Measurements from ENCODE around the gene FNIP1. TPM values are rescaled to one million over a fixed set of nuclear protein-coding genes. Genes with fewer than 3 reads are reported as not detected.
"Not testable (repeated sequence)": the region's sequence is repeated elsewhere in the genome, so short reads cannot be mapped to it uniquely, and the experiment has no call there.

The FNIP1 gene
- total RNA-seq (10 to 100 TPM; 24.2 to 41.7 (median 34.1) TPM), polyA plus RNA-seq (1 to 10 TPM; 2.8 to 6.1 TPM)
- long read RNA-seq, donor 1, transcript FNIP1-203 (18 exons, 3,845 nt), result major isoform, 5 of 12 reads
- long read RNA-seq, donor 1, partial matches to known transcripts, result 3 of 12 reads
- long read RNA-seq, donor 1, other reads (novel, unspliced or antisense), result 1 of 12 reads
- long read RNA-seq, donor 2, full-length matches to known transcripts, result 12 of 19 reads
- long read RNA-seq, donor 2, partial matches to known transcripts, result 2 of 19 reads
- long read RNA-seq, donor 2, other reads (novel, unspliced or antisense), result 5 of 19 reads
- long read RNA-seq, donor 3, full-length matches to known transcripts, result 9 of 28 reads
- long read RNA-seq, donor 3, partial matches to known transcripts, result 12 of 28 reads
- long read RNA-seq, donor 3, other reads (novel, unspliced or antisense), result 7 of 28 reads

DNA sequence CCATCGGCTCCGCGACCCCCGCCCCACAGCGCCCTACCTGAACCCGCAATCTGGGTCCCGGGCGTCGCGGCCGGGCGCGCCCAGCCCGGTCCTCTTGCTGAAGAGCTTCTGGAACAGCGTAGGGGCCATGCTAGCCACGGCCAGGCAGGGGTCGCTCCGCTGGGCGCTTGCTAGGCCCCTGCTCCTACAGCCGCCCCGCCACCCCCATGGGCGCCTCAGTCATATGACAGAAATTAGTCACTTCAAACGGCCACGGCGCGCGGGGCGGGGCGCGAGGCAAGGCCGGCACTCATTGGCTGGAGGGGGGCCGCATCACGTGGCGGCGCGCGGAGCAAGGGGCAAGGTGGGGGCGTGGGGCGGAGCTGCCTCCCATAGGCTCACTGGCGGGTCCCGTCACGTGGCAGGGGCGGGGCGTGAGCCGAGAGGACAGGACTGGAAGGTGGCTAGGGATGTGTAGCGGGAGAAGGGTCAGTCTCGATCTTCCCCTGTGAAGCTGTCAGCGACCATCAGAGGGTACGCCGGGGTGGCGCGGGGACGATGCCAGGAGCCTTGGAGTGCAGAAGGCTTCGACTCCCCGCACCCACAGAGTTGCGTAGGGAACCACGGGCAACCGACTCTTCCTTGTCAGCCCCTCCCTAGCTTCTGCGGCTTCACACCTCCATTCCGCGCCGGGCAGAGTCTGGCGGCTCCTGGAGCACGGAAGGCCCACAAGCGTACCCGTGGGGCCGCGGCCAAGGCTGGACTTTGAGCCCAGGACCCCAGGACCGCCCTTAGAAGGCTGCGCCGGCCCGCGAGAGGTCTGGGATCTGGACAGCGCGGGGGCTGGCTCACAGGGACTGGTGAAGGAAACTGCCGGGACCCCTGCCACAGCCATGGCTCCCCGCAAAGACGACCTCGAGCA, at the start of gene FNIP1:
Gene FNIP1 (minus strand): TSS at position 225 of the 901 bp plus-strand sequence. CDS start 96 bp downstream, at position 129.
- peaks cover 0 to 46% (median 36%) of the 10 kb centered on the region in 9 donors for H3K4me1 ChIP-seq
- ATAC-seq, result peak; percentile 98 to 99 (median 99)
- H3K9me3 ChIP-seq, result no peaks in the 10 kb centered on the region
- 0 to 1% methylated on average over 78 to 79 of the region's 79 CpGs for WGBS, 2 donors
- intact Hi-C loops (cut with DNase I), result loop anchor here in 6 of 10 donors (1.0 to 10.0 kb wide), 6 partner anchors 92 to 162 kb away; partner anchors contain the start of gene RAPGEF6 (in 6 of the 6)
- peak within 1 kb of the TSS; percentile 89 to 100 (median 99) for H3K4me3 ChIP-seq
- TF ChIP-seq, protein P1, sequence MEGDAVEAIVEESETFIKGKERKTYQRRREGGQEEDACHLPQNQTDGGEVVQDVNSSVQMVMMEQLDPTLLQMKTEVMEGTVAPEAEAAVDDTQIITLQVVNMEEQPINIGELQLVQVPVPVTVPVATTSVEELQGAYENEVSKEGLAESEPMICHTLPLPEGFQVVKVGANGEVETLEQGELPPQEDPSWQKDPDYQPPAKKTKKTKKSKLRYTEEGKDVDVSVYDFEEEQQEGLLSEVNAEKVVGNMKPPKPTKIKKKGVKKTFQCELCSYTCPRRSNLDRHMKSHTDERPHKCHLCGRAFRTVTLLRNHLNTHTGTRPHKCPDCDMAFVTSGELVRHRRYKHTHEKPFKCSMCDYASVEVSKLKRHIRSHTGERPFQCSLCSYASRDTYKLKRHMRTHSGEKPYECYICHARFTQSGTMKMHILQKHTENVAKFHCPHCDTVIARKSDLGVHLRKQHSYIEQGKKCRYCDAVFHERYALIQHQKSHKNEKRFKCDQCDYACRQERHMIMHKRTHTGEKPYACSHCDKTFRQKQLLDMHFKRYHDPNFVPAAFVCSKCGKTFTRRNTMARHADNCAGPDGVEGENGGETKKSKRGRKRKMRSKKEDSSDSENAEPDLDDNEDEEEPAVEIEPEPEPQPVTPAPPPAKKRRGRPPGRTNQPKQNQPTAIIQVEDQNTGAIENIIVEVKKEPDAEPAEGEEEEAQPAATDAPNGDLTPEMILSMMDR (IDR thresholded peaks at IDR 0.05), result peak in 3 of 9 donors; percentile 18 to 37 (median 23)
- no peaks in the 10 kb centered on the region for H3K27me3 ChIP-seq
- peak; percentile 99 to 100 for DNase-seq
- H3K27ac ChIP-seq, result peak within 1 kb of the TSS; percentile 97 to 100 (median 99)
- peaks cover 0 to 4% (median 0%) of the 10 kb centered on the region in 9 donors for H3K36me3 ChIP-seq

DNA sequence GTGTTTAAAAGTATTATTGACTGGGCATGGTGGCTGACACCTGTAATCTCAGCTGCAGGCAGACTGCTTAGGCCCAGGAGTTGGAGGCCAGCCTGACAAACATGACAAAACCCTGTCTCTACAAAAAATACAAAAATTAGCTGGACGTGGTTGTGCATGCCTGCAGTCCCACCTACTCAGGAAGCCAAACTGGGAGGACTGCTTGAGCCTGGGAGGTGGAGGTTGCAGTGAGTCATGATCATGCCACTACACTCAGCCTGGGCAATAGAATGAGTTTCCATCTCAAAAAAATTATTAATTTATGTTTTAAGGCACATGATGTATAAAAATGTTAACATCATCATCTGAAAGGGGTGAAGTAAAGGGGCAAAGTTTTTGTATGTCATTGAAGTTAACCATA, 49.7 kb upstream of the FNIP1 start:
- H3K27ac ChIP-seq, result no peak overlapping the region
- no peak for DNase-seq
- intact Hi-C loops (cut with DNase I), result no loop called here
- no peaks in the 10 kb centered on the region for H3K36me3 ChIP-seq
- peaks cover 0 to 60% (median 15%) of the 10 kb centered on the region in 11 donors for H3K9me3 ChIP-seq
- no peaks in the 10 kb centered on the region for H3K27me3 ChIP-seq
- no peak for ATAC-seq
- no peaks in the 10 kb centered on the region for H3K4me1 ChIP-seq
- TF ChIP-seq, protein P1 (IDR thresholded peaks at IDR 0.05), result no peak
- no peak overlapping the region for H3K4me3 ChIP-seq
- 37 to 46% methylated on average over 1 of the region's 1 CpG for WGBS, 2 donors

DNA sequence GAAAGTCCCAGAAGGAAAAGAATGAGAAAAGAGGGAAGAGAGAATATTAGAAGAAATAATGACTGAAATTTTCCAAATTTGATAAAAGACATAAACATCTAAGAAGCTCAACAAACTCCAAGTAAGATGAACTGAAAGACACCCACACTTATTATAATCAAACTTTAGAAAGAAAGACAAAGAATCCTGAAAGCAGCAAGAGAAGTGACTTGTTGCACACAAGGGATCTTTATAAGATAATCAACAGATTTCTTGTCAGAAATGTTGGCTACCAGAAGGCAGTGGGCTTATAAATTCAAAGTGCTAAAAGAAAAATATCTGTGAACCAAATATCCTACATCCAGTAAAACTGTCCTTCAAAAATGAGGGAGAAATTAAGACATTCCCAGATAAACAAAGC, 49.0 kb upstream of the FNIP1 start:
- intact Hi-C loops (cut with DNase I), result no loop called here
- Histone ChIP-seq H3K9me3 (peaks cover 0 to 60% (median 15%) of the 10 kb centered on the region in 11 donors), H3K36me3 (no peaks in the 10 kb centered on the region), H3K4me3 (no peak overlapping the region), H3K27ac (no peak overlapping the region), H3K4me1 (no peaks in the 10 kb centered on the region), H3K27me3 (no peaks in the 10 kb centered on the region)
- TF ChIP-seq, protein P1 (IDR thresholded peaks at IDR 0.05), result no peak
- no peak for ATAC-seq
- no peak for DNase-seq

DNA sequence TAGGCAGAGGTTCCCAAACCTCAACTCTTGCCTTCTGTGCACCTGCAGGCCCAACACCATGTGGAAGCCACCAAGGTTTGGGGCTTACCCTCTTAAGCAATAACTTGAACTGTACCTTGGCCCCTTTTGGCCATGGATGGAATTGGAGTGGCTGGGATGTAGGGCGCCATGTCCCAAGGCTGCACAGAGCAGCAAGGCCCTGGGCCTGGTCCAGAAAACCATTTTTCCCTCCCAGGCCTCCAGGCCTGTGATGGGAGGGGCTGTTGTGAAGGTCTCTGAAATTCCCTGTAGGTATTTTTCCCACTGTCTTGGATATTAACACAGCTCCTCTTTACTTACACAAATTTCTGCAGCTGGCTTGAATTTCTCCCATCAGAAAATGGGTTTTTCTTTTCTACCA, 46.2 kb upstream of the FNIP1 start:
- 74 to 84% methylated on average over 1 of the region's 1 CpG for WGBS, 2 donors
- H3K4me3 ChIP-seq; H3K4me1 ChIP-seq; intact Hi-C loops (cut with DNase I); H3K36me3 ChIP-seq; ATAC-seq; DNase-seq; H3K27me3 ChIP-seq; H3K27ac ChIP-seq: not testable (repeated sequence)
- H3K9me3 ChIP-seq, result peaks cover 0 to 56% (median 15%) of the 10 kb centered on the region in 11 donors

DNA sequence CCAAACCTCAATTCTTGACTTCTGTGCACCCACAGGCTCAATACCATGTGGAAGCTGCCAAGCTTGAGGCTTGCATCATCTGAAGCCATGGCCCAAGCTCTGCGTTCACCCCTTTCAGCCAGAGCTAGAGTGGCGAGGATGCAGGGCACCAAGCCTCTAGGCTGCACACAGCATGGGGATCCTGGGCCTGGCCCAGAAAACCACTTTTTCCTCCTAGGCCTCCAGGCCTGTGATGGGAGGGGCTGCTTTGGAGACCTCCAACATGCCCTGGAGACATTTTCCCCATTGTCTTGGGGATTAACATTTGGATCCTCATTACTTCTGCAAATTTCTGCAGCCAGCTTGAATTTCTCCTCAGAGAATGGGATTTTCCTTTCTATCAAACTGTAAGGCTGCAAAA, 35.9 kb upstream of the FNIP1 start:
- DNase-seq; ATAC-seq; intact Hi-C loops (cut with DNase I); H3K9me3 ChIP-seq; H3K27ac ChIP-seq; H3K36me3 ChIP-seq; H3K4me3 ChIP-seq; H3K27me3 ChIP-seq; H3K4me1 ChIP-seq: not testable (repeated sequence)
- WGBS, 2 donors, result 87% methylated on average over 2 of the region's 2 CpGs
